ENCODE measurements around the gene SGMS1.

The SGMS1 gene

DNA sequence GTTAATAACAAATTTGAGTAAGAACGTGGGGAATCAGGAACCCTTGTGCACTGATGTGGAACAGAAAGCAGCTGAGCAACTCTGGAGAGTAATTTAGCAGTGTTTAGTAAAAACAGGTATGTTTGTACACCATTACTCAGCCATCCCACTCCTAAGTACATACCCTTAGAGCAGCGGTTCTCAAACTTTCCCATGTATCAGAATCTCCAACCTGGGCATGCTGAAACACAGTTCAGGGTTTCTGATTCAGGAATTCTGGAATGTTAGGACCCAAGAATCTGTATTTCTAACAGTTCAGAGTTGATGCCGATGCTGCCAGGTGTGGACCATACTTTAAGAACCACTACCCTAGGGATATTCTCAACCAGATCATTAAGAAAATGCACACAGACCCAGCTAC lies 5.1 kb downstream of the SGMS1 start:
- no peak overlapping the region for H3K4me3 ChIP-seq (replicated peaks in 1 of 2; ENCODE audit: low read depth in 2 of 2, low read length in 2 of 2)
- DNase-seq (ENCODE audit: low read depth in 2 of 2), result no peak
- TF ChIP-seq, protein P1, sequence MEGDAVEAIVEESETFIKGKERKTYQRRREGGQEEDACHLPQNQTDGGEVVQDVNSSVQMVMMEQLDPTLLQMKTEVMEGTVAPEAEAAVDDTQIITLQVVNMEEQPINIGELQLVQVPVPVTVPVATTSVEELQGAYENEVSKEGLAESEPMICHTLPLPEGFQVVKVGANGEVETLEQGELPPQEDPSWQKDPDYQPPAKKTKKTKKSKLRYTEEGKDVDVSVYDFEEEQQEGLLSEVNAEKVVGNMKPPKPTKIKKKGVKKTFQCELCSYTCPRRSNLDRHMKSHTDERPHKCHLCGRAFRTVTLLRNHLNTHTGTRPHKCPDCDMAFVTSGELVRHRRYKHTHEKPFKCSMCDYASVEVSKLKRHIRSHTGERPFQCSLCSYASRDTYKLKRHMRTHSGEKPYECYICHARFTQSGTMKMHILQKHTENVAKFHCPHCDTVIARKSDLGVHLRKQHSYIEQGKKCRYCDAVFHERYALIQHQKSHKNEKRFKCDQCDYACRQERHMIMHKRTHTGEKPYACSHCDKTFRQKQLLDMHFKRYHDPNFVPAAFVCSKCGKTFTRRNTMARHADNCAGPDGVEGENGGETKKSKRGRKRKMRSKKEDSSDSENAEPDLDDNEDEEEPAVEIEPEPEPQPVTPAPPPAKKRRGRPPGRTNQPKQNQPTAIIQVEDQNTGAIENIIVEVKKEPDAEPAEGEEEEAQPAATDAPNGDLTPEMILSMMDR (IDR thresholded peaks at IDR 0.05; ENCODE audit: low read depth, low read length), result no peak

- TF ChIP-seq, protein P1 (IDR thresholded peaks at IDR 0.05; ENCODE audit: low read depth, low read length), result no peak
- DNase-seq (ENCODE audit: low read depth in 2 of 2), result no peak
- no peak overlapping the region for H3K4me3 ChIP-seq (replicated peaks in 1 of 2; ENCODE audit: low read depth in 2 of 2, low read length in 2 of 2)
These were observed 8.1 kb downstream of the SGMS1 start for GRCh38 chr10:50615658-50616057.

DNA sequence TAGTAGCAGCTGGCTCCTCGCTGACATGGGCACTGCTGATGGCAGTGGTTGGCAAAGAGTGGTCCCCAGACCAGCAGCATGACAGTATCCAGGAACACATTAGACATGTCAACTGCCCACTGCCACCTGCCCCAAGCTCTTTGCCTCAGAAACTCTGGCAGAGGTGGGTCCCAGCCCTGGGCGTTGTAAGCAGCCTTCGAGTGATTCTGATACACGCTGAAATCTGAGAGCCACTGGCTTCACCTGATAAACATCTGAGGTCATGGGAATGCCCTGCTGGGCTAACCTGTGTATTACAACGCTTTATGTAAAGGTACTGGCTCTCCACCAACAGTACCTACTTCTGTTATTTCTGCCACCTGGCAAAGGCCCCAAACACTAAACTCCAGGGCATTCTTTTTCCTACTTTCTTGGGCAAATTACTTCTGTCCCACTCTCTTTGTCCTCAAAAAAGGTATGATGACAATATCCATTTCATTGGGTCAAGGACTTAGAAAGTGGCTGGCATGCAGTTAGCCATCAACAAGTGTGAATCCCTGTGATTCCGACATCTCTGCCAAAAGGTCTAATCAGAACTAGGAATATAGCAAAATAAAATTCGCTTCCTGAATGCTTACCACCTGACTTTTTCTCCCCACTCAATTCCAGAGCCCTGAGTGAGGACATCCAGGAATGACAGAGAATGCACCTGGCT lies 9.2 kb downstream of the SGMS1 start:
- DNase-seq (ENCODE audit: low read depth in 2 of 2), result no peak
- no peak overlapping the region for H3K4me3 ChIP-seq (replicated peaks in 1 of 2; ENCODE audit: low read depth in 2 of 2, low read length in 2 of 2)
- TF ChIP-seq, protein P1 (IDR thresholded peaks at IDR 0.05; ENCODE audit: low read depth, low read length), result peak; percentile 4

GRCh38 chr10:50613726-50614443 lies 9.9 kb downstream of the SGMS1 start:
- no peak overlapping the region for H3K4me3 ChIP-seq (replicated peaks in 1 of 2; ENCODE audit: low read depth in 2 of 2, low read length in 2 of 2)
- TF ChIP-seq, protein P1 (IDR thresholded peaks at IDR 0.05; ENCODE audit: low read depth, low read length), result no peak
- no peak for DNase-seq (ENCODE audit: low read depth in 2 of 2)

GRCh38 chr10:50613150-50613549 lies 10.6 kb downstream of the SGMS1 start:
- no peak overlapping the region for H3K4me3 ChIP-seq (replicated peaks in 1 of 2; ENCODE audit: low read depth in 2 of 2, low read length in 2 of 2)
- no peak for DNase-seq (ENCODE audit: low read depth in 2 of 2)
- TF ChIP-seq, protein P1 (IDR thresholded peaks at IDR 0.05; ENCODE audit: low read depth, low read length), result no peak

- TF ChIP-seq, protein P1 (IDR thresholded peaks at IDR 0.05; ENCODE audit: low read depth, low read length), result no peak
- peak in 1 of 2 donors; percentile 33 for DNase-seq (ENCODE audit: low read depth in 2 of 2)
- no peak overlapping the region for H3K4me3 ChIP-seq (replicated peaks in 1 of 2; ENCODE audit: low read depth in 2 of 2, low read length in 2 of 2)
These were observed 13.4 kb downstream of the SGMS1 start for GRCh38 chr10:50610368-50610767.
